GM18951 (cell line): Measurements from ENCODE around the gene ASIC4.

ENCODE experiments used
- POLR2A ChIP-seq: IDR thresholded peaks from 4 replicates; pipeline ENCODE4 v1.6.1; 2011; ENCODE audit warnings: mild to moderate bottlenecking; ENCODE audit not compliant: insufficient read length, insufficient read depth; ENCODE audit errors: extremely low read depth
- in situ Hi-C: fragments of 300-500 bp; cut with MboI; formaldehyde crosslinking; loops from one replicate; pipeline ENCODE4 v1.12.0; 2022; ENCODE audit warnings: low sequenced_read_pairs, mixed read lengths, inconsistent platforms; ENCODE audit not compliant: unreplicated experiment

ASIC4 gene

DNA sequence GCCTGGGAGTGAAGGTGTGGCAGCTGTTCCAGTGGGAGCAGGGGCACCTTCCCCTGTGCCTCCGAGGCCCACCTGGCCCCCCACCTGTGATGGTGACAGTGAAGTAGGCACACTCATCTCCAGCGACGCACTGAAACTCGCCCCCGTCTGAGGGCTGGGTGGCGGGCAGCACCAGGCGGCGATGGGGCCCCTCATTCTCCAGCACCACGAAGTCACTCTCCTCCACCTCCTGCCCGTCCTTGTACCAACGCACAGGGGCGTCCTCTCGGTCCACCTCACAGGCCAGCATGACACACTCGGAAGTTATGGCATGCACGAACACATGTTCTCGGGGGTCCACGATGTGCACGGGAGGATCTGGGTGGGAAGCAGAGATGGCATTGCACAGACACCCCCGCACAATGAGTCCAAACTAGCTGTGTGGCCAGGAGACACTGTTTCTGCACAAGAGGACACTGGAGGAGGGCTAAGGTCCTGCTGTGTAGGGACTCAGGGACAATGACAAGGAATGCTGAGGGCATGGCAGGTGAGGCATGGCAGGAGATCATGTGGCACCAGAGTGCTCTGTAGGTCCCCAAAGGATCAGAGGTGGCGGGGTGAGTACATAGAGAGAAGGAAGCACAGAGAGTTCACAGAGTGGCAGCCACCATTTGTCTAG lies 49.1 kb downstream of the ASIC4 start:
- no peak for TF ChIP-seq POLR2A
- in situ Hi-C loops = no loop called here

GRCh38 chr2:219565130-219566080 lies 51.1 kb downstream of the ASIC4 start:
- in situ Hi-C loops = no loop called here
- no peak for TF ChIP-seq POLR2A

DNA sequence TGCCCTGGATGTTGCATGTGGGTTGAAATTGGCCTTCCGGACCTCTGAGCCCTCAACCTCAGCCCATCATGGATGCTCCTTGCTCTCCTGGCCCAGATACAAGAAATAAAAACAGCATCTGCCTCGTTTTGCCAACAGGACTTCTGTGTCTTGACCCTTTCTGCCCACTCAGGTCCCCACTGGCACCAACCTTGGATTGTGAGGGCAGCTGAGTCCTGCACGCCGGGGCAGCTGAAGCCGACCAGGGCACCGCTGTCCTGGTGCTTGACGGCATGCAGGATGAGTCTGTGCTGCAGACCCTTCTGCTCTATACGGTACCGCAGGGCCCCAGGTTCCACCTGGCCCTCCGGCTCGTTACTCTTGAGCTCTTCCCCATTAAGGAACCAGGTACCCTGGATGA lies 52.4 kb downstream of the ASIC4 start:
- no peak for TF ChIP-seq POLR2A
- in situ Hi-C loops = no loop called here

GRCh38 chr2:219567131-219567530 lies 52.8 kb downstream of the ASIC4 start:
- in situ Hi-C loops = no loop called here
- TF ChIP-seq POLR2A = no peak

GRCh38 chr2:219567791-219568361 lies 53.6 kb downstream of the ASIC4 start:
- no peak for TF ChIP-seq POLR2A
- in situ Hi-C loops = no loop called here

DNA sequence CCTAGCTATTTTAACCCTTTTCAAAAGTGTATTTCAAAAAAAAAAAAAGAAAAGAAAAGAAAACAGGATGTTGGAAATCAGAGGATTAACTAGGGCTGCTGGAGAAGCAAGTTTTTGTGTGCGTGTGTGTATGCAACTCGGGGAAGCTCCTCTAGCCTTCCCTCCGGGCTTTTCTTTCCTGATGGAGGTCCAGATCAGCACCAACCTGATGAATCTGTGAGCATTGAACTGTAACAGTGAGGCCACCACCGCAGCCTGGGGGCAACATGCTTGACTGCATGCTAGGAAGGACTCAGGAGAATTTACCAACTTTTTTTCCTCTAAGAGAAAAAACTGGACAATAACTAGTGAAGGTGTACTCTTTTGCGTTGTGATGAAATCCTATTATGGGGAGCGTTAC lies 54.8 kb downstream of the ASIC4 start:
- in situ Hi-C loops = no loop called here
- no peak for TF ChIP-seq POLR2A

GRCh38 chr2:219569635-219570034 lies 55.4 kb downstream of the ASIC4 start:
- TF ChIP-seq POLR2A = no peak
- in situ Hi-C loops = no loop called here

GRCh38 chr2:219570194-219570923 lies 56.1 kb downstream of the ASIC4 start:
- TF ChIP-seq POLR2A = no peak
- in situ Hi-C loops = no loop called here

DNA sequence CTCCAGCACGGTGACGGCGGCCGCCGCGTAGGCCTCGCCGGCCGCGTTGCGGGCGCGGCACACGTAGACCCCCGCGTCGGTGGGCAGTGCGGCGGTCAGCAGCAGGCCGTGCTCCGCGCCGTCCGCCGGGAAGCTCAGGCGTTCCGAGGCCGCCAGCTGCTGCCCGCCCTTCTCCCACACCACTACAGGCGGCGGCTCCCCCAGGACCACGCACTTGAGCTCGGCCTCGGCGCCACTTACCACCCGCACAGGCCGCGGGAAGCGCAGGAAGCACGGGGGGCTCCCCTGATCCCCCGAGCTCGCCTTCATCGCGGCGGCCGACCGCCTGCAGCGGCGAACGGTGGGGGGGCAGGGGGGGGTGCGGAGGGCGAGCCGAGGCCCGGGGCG lies 56.6 kb downstream of the ASIC4 start:
- no peak for TF ChIP-seq POLR2A
- in situ Hi-C loops = no loop called here

- no peak for TF ChIP-seq POLR2A
- in situ Hi-C loops = no loop called here
Measured at GRCh38 chr2:219571311-219572236, 57.3 kb downstream of the ASIC4 start, which contains the start of gene OBSL1. Gene OBSL1, minus strand, starts transcription at chr2:219571539. Its CDS starts 307 bp downstream, at chr2:219571232.

- in situ Hi-C loops = no loop called here
- no peak for TF ChIP-seq POLR2A
Measured at GRCh38 chr2:219572237-219573001, 58.1 kb downstream of the ASIC4 start, which contains the start of gene INHA. Gene INHA, plus strand, starts transcription at chr2:219572310. Its CDS starts 65 bp downstream, at chr2:219572375.
